ENCODE results near the gene SH3TC1. TPM values are rescaled to one million over a fixed set of nuclear protein-coding genes. Genes with fewer than 3 reads are reported as not detected.

Gene SH3TC1
- total and polyA plus RNA-seq, 4 experiments from 2014 or later = 7.9 to 41.3 (median 25.7) TPM

DNA sequence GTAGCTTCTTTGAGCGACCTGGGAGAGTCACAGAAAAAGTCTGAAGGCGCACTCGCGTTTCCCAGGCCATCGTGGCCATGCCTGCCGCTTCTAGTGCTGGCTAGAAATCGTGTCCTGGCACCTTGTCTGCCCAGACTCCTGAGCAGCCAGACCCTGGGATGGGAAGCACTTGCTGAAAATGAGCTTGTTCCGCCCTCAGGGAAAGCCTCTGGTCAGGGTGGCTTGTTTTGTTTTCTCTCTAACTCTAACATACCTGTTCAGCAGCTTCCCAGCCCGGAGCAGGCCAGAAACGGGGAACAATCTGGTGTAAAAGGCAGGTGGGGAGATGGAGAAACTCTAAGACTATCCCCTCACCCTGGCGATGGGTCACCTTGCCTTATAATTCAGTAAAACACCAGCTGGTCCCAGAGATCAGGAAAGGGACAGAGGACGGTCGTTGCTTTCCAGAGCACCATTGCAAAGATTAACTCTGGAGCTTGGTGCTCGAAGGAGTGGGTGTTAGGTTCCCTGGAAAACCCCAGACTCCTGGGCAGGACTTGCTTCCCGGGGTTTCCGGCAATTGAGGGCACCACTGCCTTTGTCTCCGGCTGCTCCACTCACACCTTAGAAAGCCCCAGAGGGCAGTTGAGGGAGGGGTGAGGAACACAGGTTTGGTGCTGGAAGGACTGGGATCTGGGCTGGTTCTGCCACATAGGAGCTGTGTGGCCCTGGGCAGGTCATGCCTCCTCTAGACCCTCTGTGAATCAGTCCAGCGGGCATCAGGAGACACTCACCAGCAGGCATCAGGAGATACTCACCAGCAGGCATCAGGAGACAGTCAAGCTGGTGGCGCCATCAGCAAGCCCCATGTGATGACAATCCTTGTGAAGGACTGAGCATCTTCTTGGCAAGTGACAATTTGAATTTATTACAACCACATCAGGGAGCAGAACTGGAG lies 4.5 kb upstream of the SH3TC1 start:
- no peaks in the 10 kb centered on the region for H3K27me3 Mint-ChIP-seq
- H3K9me3 Mint-ChIP-seq = no peaks in the 10 kb centered on the region
- Histone ChIP-seq H3K4me1 (ENCODE audit: insufficient read depth, low read length) (peaks cover 17% of the 10 kb centered on the region), H3K36me3 (ENCODE audit: insufficient read depth, low read length) (no peaks in the 10 kb centered on the region), H3K27me3 (ENCODE audit: insufficient read depth, low read length) (no peaks in the 10 kb centered on the region), H3K4me3 (ENCODE audit: low read length in 2 of 2) (no peak overlapping the region), H3K9me3 (ENCODE audit: control insufficient read depth in 1 of 2, low read length in 2 of 2) (no peaks in the 10 kb centered on the region), H3K27ac (ENCODE audit: low read depth, low read length) (no peak overlapping the region)
- no peak for DNase-seq
- ChIA-PET CTCF (ENCODE audit: partially characterized antibody) (interaction anchor here (0.6 to 3.4 kb wide), 3 partner anchors 16 to 18 kb away, joined by 3 to 24 read pairs (median 3); no protein-coding TSS in a partner anchor), POLR2A (ENCODE audit: partially characterized antibody) (no interaction called here)
- H3K36me3 Mint-ChIP-seq = peaks cover 0 to 1% of the 10 kb centered on the region in 2 donors
- intact Hi-C loops (cut with micrococcal nuclease) = no loop called here
- H3K27ac Mint-ChIP-seq = peak overlapping the region in 2 of 7 donors; percentile 25 to 53
- H3K4me3 Mint-ChIP-seq = no peak overlapping the region
- H3K4me1 Mint-ChIP-seq = peaks cover 10 to 31% (median 14%) of the 10 kb centered on the region in 4 donors

- Mint-ChIP-seq H3K27ac (peak overlapping the region in 1 of 7 donors; percentile 21), H3K27me3 (no peaks in the 10 kb centered on the region), H3K9me3 (no peaks in the 10 kb centered on the region), H3K4me3 (no peak overlapping the region), H3K36me3 (peaks cover 0 to 4% of the 10 kb centered on the region in 2 donors), H3K4me1 (peaks cover 13 to 40% (median 19%) of the 10 kb centered on the region in 4 donors)
- POLR2A ChIA-PET (ENCODE audit: partially characterized antibody) = no interaction called here
- H3K9me3 ChIP-seq (ENCODE audit: control insufficient read depth in 1 of 2, low read length in 2 of 2) = no peaks in the 10 kb centered on the region
- H3K4me1 ChIP-seq (ENCODE audit: insufficient read depth, low read length) = peaks cover 25% of the 10 kb centered on the region
- intact Hi-C loops (cut with micrococcal nuclease) = no loop called here
- H3K27ac ChIP-seq (ENCODE audit: low read depth, low read length) = no peak overlapping the region
- no peaks in the 10 kb centered on the region for H3K27me3 ChIP-seq (ENCODE audit: insufficient read depth, low read length)
- DNase-seq = no peak
- no peak overlapping the region for H3K4me3 ChIP-seq (ENCODE audit: low read length in 2 of 2)
- CTCF ChIA-PET (ENCODE audit: partially characterized antibody) = interaction anchor here (0.9 kb wide), 1 partner anchor 19 kb away, joined by 3 read pairs; no protein-coding TSS in a partner anchor
- no peaks in the 10 kb centered on the region for H3K36me3 ChIP-seq (ENCODE audit: insufficient read depth, low read length)
Measured at GRCh38 chr4:8195431-8195830, 3.7 kb upstream of the SH3TC1 start.

DNA sequence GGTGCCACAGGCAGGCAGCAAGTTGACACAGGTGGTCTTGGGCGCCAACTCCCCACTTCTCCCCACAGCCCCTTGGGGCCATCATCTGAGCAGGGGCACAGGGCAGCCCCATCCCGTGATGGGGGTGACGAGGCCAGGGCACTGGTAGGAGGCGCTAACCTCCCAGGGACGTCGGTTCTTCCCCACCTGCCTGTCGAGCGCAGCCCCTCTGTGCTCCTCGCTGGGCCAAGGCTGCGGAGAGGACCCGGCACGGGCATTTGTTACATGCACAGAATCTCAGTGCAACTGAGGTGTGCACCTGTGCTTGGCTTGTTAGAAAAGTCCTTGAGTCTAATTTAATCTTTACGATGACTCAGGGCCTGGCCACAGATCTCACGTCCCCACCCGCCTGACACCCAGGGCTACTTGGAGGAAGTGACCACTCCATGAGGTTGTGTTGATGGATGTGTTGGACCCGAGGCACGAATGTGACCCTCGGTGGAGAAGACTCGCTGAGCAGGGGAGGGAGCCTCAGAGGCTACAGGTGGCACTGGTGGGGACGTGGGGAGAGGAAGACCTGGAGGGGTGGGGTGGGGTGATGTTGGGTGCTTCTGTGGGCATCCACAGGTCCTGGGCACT lies 3.1 kb upstream of the SH3TC1 start:
- H3K27me3 Mint-ChIP-seq = no peaks in the 10 kb centered on the region
- CTCF ChIA-PET (ENCODE audit: partially characterized antibody) = interaction anchor here (0.9 kb wide), 1 partner anchor 19 kb away, joined by 3 read pairs; no protein-coding TSS in a partner anchor
- H3K27ac Mint-ChIP-seq = peak overlapping the region in 2 of 7 donors; percentile 12 to 62
- peaks cover 30% of the 10 kb centered on the region for H3K4me1 ChIP-seq (ENCODE audit: insufficient read depth, low read length)
- H3K36me3 Mint-ChIP-seq = peaks cover 0 to 4% of the 10 kb centered on the region in 2 donors
- H3K9me3 Mint-ChIP-seq = no peaks in the 10 kb centered on the region
- H3K27ac ChIP-seq (ENCODE audit: low read depth, low read length) = no peak overlapping the region
- H3K4me3 ChIP-seq (ENCODE audit: low read length in 2 of 2) = no peak overlapping the region
- POLR2A ChIA-PET (ENCODE audit: partially characterized antibody) = no interaction called here
- peaks cover 16 to 45% (median 23%) of the 10 kb centered on the region in 4 donors for H3K4me1 Mint-ChIP-seq
- no peaks in the 10 kb centered on the region for H3K36me3 ChIP-seq (ENCODE audit: insufficient read depth, low read length)
- intact Hi-C loops (cut with micrococcal nuclease) = no loop called here
- no peaks in the 10 kb centered on the region for H3K9me3 ChIP-seq (ENCODE audit: control insufficient read depth in 1 of 2, low read length in 2 of 2)
- DNase-seq = no peak
- peak overlapping the region in 1 of 8 donors; percentile 52 for H3K4me3 Mint-ChIP-seq
- H3K27me3 ChIP-seq (ENCODE audit: insufficient read depth, low read length) = no peaks in the 10 kb centered on the region

- H3K27me3 ChIP-seq (ENCODE audit: insufficient read depth, low read length) = no peaks in the 10 kb centered on the region
- Mint-ChIP-seq H3K36me3 (peaks cover 0 to 4% of the 10 kb centered on the region in 2 donors), H3K9me3 (no peaks in the 10 kb centered on the region), H3K4me1 (peaks cover 24 to 61% (median 36%) of the 10 kb centered on the region in 4 donors), H3K27ac (peak overlapping the region in 5 of 7 donors; percentile 24 to 62 (median 57)), H3K27me3 (no peaks in the 10 kb centered on the region), H3K4me3 (peak overlapping the region in 2 of 8 donors; percentile 29 to 36)
- H3K9me3 ChIP-seq (ENCODE audit: control insufficient read depth in 1 of 2, low read length in 2 of 2) = no peaks in the 10 kb centered on the region
- no peak overlapping the region for H3K27ac ChIP-seq (ENCODE audit: low read depth, low read length)
- peaks cover 46% of the 10 kb centered on the region for H3K4me1 ChIP-seq (ENCODE audit: insufficient read depth, low read length)
- CTCF ChIA-PET (ENCODE audit: partially characterized antibody) = interaction anchor here (0.7 to 3.1 kb wide), 2 partner anchors 21 to 45 kb away, joined by 3 to 26 read pairs; no protein-coding TSS in a partner anchor
- no peak overlapping the region for H3K4me3 ChIP-seq (ENCODE audit: low read length in 2 of 2)
- intact Hi-C loops (cut with micrococcal nuclease) = no loop called here
- DNase-seq = no peak
- H3K36me3 ChIP-seq (ENCODE audit: insufficient read depth, low read length) = no peaks in the 10 kb centered on the region
- POLR2A ChIA-PET (ENCODE audit: partially characterized antibody) = interaction anchor here (2.9 kb wide), 1 partner anchor 30 kb away, joined by 31 read pairs; no protein-coding TSS in a partner anchor
Measured at GRCh38 chr4:8197521-8197920, 1.6 kb upstream of the SH3TC1 start.

- ChIA-PET POLR2A (ENCODE audit: partially characterized antibody) (interaction anchor here (1.0 to 4.2 kb wide), 3 partner anchors 24 to 40 kb away, joined by 4 to 31 read pairs (median 25); partner anchors contain the start of gene ABLIM2), CTCF (ENCODE audit: partially characterized antibody) (interaction anchor here (1.6 to 3.1 kb wide), 3 partner anchors 22 to 44 kb away, joined by 5 to 26 read pairs (median 8); no protein-coding TSS in a partner anchor)
- Mint-ChIP-seq H3K27me3 (no peaks in the 10 kb centered on the region), H3K9me3 (no peaks in the 10 kb centered on the region), H3K27ac (peak overlapping the region; percentile 84 to 98 (median 96)), H3K4me1 (peaks cover 23 to 59% (median 40%) of the 10 kb centered on the region in 4 donors), H3K4me3 (peak overlapping the region; percentile 91 to 97 (median 96)), H3K36me3 (peaks cover 0 to 4% of the 10 kb centered on the region in 2 donors)
- Histone ChIP-seq H3K27me3 (ENCODE audit: insufficient read depth, low read length) (no peaks in the 10 kb centered on the region), H3K27ac (ENCODE audit: low read depth, low read length) (peak overlapping the region; percentile 84), H3K4me1 (ENCODE audit: insufficient read depth, low read length) (peaks cover 54% of the 10 kb centered on the region), H3K36me3 (ENCODE audit: insufficient read depth, low read length) (no peaks in the 10 kb centered on the region), H3K9me3 (ENCODE audit: control insufficient read depth in 1 of 2, low read length in 2 of 2) (no peaks in the 10 kb centered on the region), H3K4me3 (ENCODE audit: low read length in 2 of 2) (peak overlapping the region in 1 of 2 donors; percentile 85)
- DNase-seq = no peak
- intact Hi-C loops (cut with micrococcal nuclease) = no loop called here
Measured at GRCh38 chr4:8198206-8198905, 734 bp upstream of the SH3TC1 start.

DNA sequence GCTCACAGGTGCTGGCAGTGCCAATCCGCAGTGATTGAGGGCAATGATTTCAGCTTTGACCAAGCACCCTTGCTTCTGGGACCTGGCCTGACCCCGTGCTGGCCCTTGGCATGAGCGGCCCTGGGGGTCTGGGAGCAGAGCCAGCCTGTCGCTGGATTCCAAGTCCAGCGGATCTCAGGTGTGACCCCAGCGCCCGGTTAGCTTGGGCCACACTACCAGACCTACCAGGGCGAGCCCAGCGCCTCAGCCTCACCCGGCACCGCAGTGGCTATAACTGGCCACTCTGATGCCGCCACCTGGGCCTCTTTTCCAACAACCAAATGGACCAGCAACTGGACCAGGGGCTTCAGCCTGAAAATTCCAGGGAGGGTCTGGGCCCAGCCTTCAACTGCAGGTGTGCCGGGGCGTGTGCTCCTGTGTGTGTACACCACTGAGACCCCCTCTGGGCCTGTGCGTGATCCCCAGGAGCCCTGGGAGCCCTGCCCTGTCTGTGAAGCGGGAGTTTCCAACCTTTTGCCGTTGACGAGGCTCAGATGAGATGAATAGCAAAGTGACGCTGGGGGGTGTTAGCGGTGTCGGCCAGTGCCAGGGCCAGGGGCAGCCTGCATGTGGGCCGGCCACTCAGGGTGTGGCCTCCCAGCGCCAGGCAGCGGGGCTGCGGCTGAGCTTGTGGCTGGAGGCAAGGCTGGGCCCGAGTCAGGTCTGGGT lies 658 bp downstream of the SH3TC1 start:
- Mint-ChIP-seq H3K27ac (peak overlapping the region; percentile 96 to 99 (median 98)), H3K4me1 (peaks cover 22 to 57% (median 43%) of the 10 kb centered on the region in 4 donors), H3K36me3 (peaks cover 0 to 6% of the 10 kb centered on the region in 2 donors), H3K4me3 (peak overlapping the region; percentile 94 to 97 (median 96)), H3K27me3 (no peaks in the 10 kb centered on the region), H3K9me3 (no peaks in the 10 kb centered on the region)
- no peaks in the 10 kb centered on the region for H3K36me3 ChIP-seq (ENCODE audit: insufficient read depth, low read length)
- peak overlapping the region; percentile 84 for H3K27ac ChIP-seq (ENCODE audit: low read depth, low read length)
- H3K27me3 ChIP-seq (ENCODE audit: insufficient read depth, low read length) = no peaks in the 10 kb centered on the region
- CTCF ChIA-PET (ENCODE audit: partially characterized antibody) = interaction anchor here (0.8 to 3.1 kb wide), 4 partner anchors 24 to 43 kb away, joined by 3 to 26 read pairs (median 6); no protein-coding TSS in a partner anchor
- intact Hi-C loops (cut with micrococcal nuclease) = loop anchor here (2.0 kb wide), 2 partner anchors 23 to 41 kb away; partner anchors contain the start of gene ABLIM2
- POLR2A ChIA-PET (ENCODE audit: partially characterized antibody) = interaction anchor here (0.7 to 4.2 kb wide), 6 partner anchors 22 to 241 kb away, joined by 3 to 31 read pairs (median 4); partner anchors contain the start of gene ABLIM2
- DNase-seq = peak in 3 of 5 donors; percentile 32 to 66 (median 36)
- peak overlapping the region; percentile 55 to 85 for H3K4me3 ChIP-seq (ENCODE audit: low read length in 2 of 2)
- peaks cover 54% of the 10 kb centered on the region for H3K4me1 ChIP-seq (ENCODE audit: insufficient read depth, low read length)
- no peaks in the 10 kb centered on the region for H3K9me3 ChIP-seq (ENCODE audit: control insufficient read depth in 1 of 2, low read length in 2 of 2)
